ENCODE data around the gene CIDEC.

GRCh38 chr3:9898467-9899241, 18.6 kb upstream of the CIDEC start:
- TF ChIP-seq CTCF (IDR thresholded peaks at IDR 0.05) (no peak), POLR2AphosphoS5 (IDR thresholded peaks at IDR 0.05) (peak in 1 of 3 donors; percentile 46), POLR2A (IDR thresholded peaks at IDR 0.05) (no peak)
